DND-41 (cell line): ENCODE measurements around the gene KCMF1.

Experiments
- ATAC-seq: fragments of 200-7000 bp; cut with Tn5 transposase; 3 replicates; pipeline ENCODE4 v1.9.1; 2021; ENCODE audit warnings: low read depth; ENCODE audit not compliant: insufficient read depth
- DNase-seq: peaks from one replicate; pipeline ENCODE4 v3.0.0-alpha.2; 2020
- H2AFZ ChIP-seq: 2 replicates; pipeline ENCODE4 v1.6.0; 2012; ENCODE audit warnings: low read depth, low read length
- H3K27ac ChIP-seq: 2 replicates; pipeline ENCODE4 v1.5.1; 2012; ENCODE audit warnings: low read length, inconsistent platforms
- H3K27me3 ChIP-seq: fragments of 200-600 bp; sonication (generic); 2 replicates; pipeline ENCODE4 v1.6.0; 2012; ENCODE audit warnings: low read length, mild to moderate bottlenecking, inconsistent platforms; ENCODE audit not compliant: insufficient read depth, poor library complexity
- H3K36me3 ChIP-seq: 2 replicates; pipeline ENCODE4 v1.5.1; 2012; ENCODE audit warnings: low read length, inconsistent platforms; ENCODE audit not compliant: insufficient read depth
- H3K4me1 ChIP-seq: 2 replicates; pipeline ENCODE4 v1.5.1; 2012; ENCODE audit warnings: mild to moderate bottlenecking, low read length; ENCODE audit not compliant: insufficient read depth
- H3K4me2 ChIP-seq: 2 replicates; pipeline ENCODE4 v1.6.0; 2012; ENCODE audit warnings: mild to moderate bottlenecking, moderate library complexity, low read length, inconsistent platforms; ENCODE audit not compliant: insufficient read depth
- H3K4me3 ChIP-seq, 2 experiments: fragments of 200-600 bp in 1 of 2; shearing (Covaris generic) in 1 of 2; 2 replicates each; pipeline ENCODE4 v1.5.1; 2012 to 2016; ENCODE audit warnings: inconsistent platforms in 2 of 2, low read length in 2 of 2, mild to moderate bottlenecking in 2 of 2, low read depth in 1 of 2, moderate library complexity in 1 of 2
- H3K79me2 ChIP-seq: 2 replicates; pipeline ENCODE4 v1.6.0; 2012; ENCODE audit warnings: low read length, inconsistent platforms; ENCODE audit not compliant: insufficient read depth
- H3K9ac ChIP-seq: 2 replicates; pipeline ENCODE4 v1.6.0; 2012; ENCODE audit warnings: low read depth, mild to moderate bottlenecking, inconsistent platforms, low read length, moderate library complexity
- H3K9me3 ChIP-seq: 2 replicates; pipeline ENCODE4 v1.5.1; 2012; ENCODE audit warnings: low read length, moderate library complexity, mild to moderate bottlenecking, inconsistent platforms; ENCODE audit not compliant: insufficient read depth, severe bottlenecking
- H4K20me1 ChIP-seq: 2 replicates; pipeline ENCODE4 v1.6.0; 2012; ENCODE audit warnings: low read length; ENCODE audit not compliant: insufficient read depth
- CTCF ChIP-seq: IDR thresholded peaks from 2 replicates; pipeline ENCODE4 v1.5.1; 2012; ENCODE audit warnings: borderline replicate concordance, low read length, moderate library complexity, mild to moderate bottlenecking; ENCODE audit not compliant: poor library complexity, severe bottlenecking; ENCODE audit errors: extremely low read depth
- EZH2 ChIP-seq: IDR thresholded peaks from 3 replicates; pipeline ENCODE4 v1.6.1; 2012; ENCODE audit warnings: borderline replicate concordance, low read depth, mild to moderate bottlenecking, moderate library complexity, low read length, inconsistent platforms; ENCODE audit not compliant: severe bottlenecking

KCMF1 gene

GRCh38 chr2:84970868-84971509 lies at the start of gene KCMF1:
KCMF1 (plus strand) TSS chr2:84971161; CDS start chr2:84971452, 291 bp downstream.
- DNase-seq: peak; percentile 82
- H3K4me1 ChIP-seq: peaks cover 51% of the 10 kb centered on the region
- ATAC-seq: peak; percentile 60
- H3K27ac ChIP-seq: peak within 1 kb of the TSS; percentile 89
- no peaks in the 10 kb centered on the region for H3K27me3 ChIP-seq
- peak within 1 kb of the TSS; percentile 97 for H3K9ac ChIP-seq
- H3K36me3 ChIP-seq: peaks cover 16% of the 10 kb centered on the region
- TF ChIP-seq EZH2 (no peak), CTCF (no peak)
- no peaks in the 10 kb centered on the region for H3K9me3 ChIP-seq
- H2AFZ ChIP-seq: peak within 1 kb of the TSS; percentile 77
- H3K79me2 ChIP-seq: peaks cover 88% of the 10 kb centered on the region
- peak within 1 kb of the TSS; percentile 77 for H3K4me2 ChIP-seq
- peak within 1 kb of the TSS; percentile 67 to 72 for H3K4me3 ChIP-seq
- H4K20me1 ChIP-seq: peaks cover 34% of the 10 kb centered on the region

GRCh38 chr2:84923009-84923408 lies 48.0 kb upstream of the KCMF1 start:
- DNase-seq: no peak
- TF ChIP-seq CTCF: no peak
- TF ChIP-seq EZH2: no peak
- Histone ChIP-seq H3K4me2 (no peak overlapping the region), H3K79me2 (no peaks in the 10 kb centered on the region), H3K27ac (no peak overlapping the region), H3K36me3 (no peaks in the 10 kb centered on the region), H3K27me3 (no peaks in the 10 kb centered on the region), H2AFZ (no peak overlapping the region), H3K4me3 (no peak overlapping the region), H3K4me1 (peaks cover 15% of the 10 kb centered on the region), H3K9me3 (no peaks in the 10 kb centered on the region), H4K20me1 (no peaks in the 10 kb centered on the region), H3K9ac (no peak overlapping the region)
- no peak for ATAC-seq

GRCh38 chr2:84924173-84925106 lies 46.5 kb upstream of the KCMF1 start:
- DNase-seq (peak; percentile 37), ATAC-seq (no peak)
- no peak overlapping the region for H3K4me3 ChIP-seq
- no peak overlapping the region for H3K9ac ChIP-seq
- no peaks in the 10 kb centered on the region for H3K79me2 ChIP-seq
- H2AFZ ChIP-seq: no peak overlapping the region
- H3K9me3 ChIP-seq: no peaks in the 10 kb centered on the region
- no peak overlapping the region for H3K4me2 ChIP-seq
- no peak overlapping the region for H3K27ac ChIP-seq
- TF ChIP-seq CTCF (no peak), EZH2 (no peak)
- peaks cover 15% of the 10 kb centered on the region for H3K4me1 ChIP-seq
- H4K20me1 ChIP-seq: no peaks in the 10 kb centered on the region
- no peaks in the 10 kb centered on the region for H3K27me3 ChIP-seq
- no peaks in the 10 kb centered on the region for H3K36me3 ChIP-seq
